T-helper 1 cell treated with Interleukin-12 subunit alpha and Interleukin-12 subunit beta and Interleukin-4 antibody, amounts not matched to agents 30 μg/mL and 1 μg/mL, for 36 hours (primary cell): ENCODE results near the gene PTGFR.

Experiments used
- H3K27ac Mint-ChIP-seq: one replicate; pipeline ENCODE4 v1.8.0; 2021; ENCODE audit warnings: mild to moderate bottlenecking, mixed read lengths
- H3K27me3 Mint-ChIP-seq: one replicate; pipeline ENCODE4 v1.8.0; 2021; ENCODE audit warnings: low read depth, mixed read lengths
- H3K36me3 Mint-ChIP-seq: one replicate; pipeline ENCODE4 v1.8.0; 2021; ENCODE audit warnings: low read depth, mixed read lengths
- H3K4me1 Mint-ChIP-seq: one replicate; pipeline ENCODE4 v1.8.0; 2021; ENCODE audit warnings: low read depth, mixed read lengths
- H3K4me3 Mint-ChIP-seq: one replicate; pipeline ENCODE4 v1.8.0; 2021; ENCODE audit warnings: mild to moderate bottlenecking, moderate library complexity, mixed read lengths
- H3K9me3 Mint-ChIP-seq: one replicate; pipeline ENCODE4 v1.8.0; 2021; ENCODE audit warnings: mixed read lengths

The PTGFR gene

GRCh38 chr1:78587211-78587610 is 96.4 kb downstream of the PTGFR start:
- H3K27ac Mint-ChIP-seq = no peak overlapping the region
- no peaks in the 10 kb centered on the region for H3K27me3 Mint-ChIP-seq
- H3K4me3 Mint-ChIP-seq = no peak overlapping the region
- no peaks in the 10 kb centered on the region for H3K9me3 Mint-ChIP-seq
- no peaks in the 10 kb centered on the region for H3K36me3 Mint-ChIP-seq
- no peaks in the 10 kb centered on the region for H3K4me1 Mint-ChIP-seq
